ENCODE data around the gene INPP5D. TPM values are rescaled to one million over a fixed set of nuclear protein-coding genes. Genes with fewer than 3 reads are reported as not detected.

INPP5D gene
- total RNA-seq, 1 donor from 2014 or later, result 8.9 TPM

- no peak for DNase-seq (ENCODE audit: low spot score in 2 of 2, unreplicated experiment in 2 of 2)
- Mint-ChIP-seq H3K9me3 (no peaks in the 10 kb centered on the region), H3K27me3 (ENCODE audit: low read depth) (peaks cover 1% of the 10 kb centered on the region), H3K4me1 (no peaks in the 10 kb centered on the region), H3K36me3 (no peaks in the 10 kb centered on the region), H3K4me3 (no peak overlapping the region), H3K27ac (no peak overlapping the region)
- no peak for TF ChIP-seq CTCF (IDR thresholded peaks at IDR 0.05; ENCODE audit: unreplicated experiment)
Measured at GRCh38 chr2:233242231-233242927, 182.2 kb downstream of the INPP5D start.

- H3K36me3 Mint-ChIP-seq, result no peaks in the 10 kb centered on the region
- H3K4me1 Mint-ChIP-seq, result no peaks in the 10 kb centered on the region
- no peak for DNase-seq (ENCODE audit: low spot score in 2 of 2, unreplicated experiment in 2 of 2)
- peaks cover 1% of the 10 kb centered on the region for H3K27me3 Mint-ChIP-seq (ENCODE audit: low read depth)
- TF ChIP-seq CTCF (IDR thresholded peaks at IDR 0.05; ENCODE audit: unreplicated experiment), result no peak
- H3K27ac Mint-ChIP-seq, result no peak overlapping the region
- H3K4me3 Mint-ChIP-seq, result no peak overlapping the region
- no peaks in the 10 kb centered on the region for H3K9me3 Mint-ChIP-seq
Measured at GRCh38 chr2:233243348-233243747, 183.2 kb downstream of the INPP5D start.

GRCh38 chr2:233244818-233245217 is 184.7 kb downstream of the INPP5D start:
- DNase-seq (ENCODE audit: low spot score in 2 of 2, unreplicated experiment in 2 of 2), result no peak
- Mint-ChIP-seq H3K4me3 (no peak overlapping the region), H3K36me3 (no peaks in the 10 kb centered on the region), H3K27me3 (ENCODE audit: low read depth) (peaks cover 1% of the 10 kb centered on the region), H3K9me3 (no peaks in the 10 kb centered on the region), H3K4me1 (no peaks in the 10 kb centered on the region), H3K27ac (no peak overlapping the region)
- TF ChIP-seq CTCF (IDR thresholded peaks at IDR 0.05; ENCODE audit: unreplicated experiment), result no peak

GRCh38 chr2:233245406-233245805 is 185.3 kb downstream of the INPP5D start:
- H3K9me3 Mint-ChIP-seq, result peaks cover 5% of the 10 kb centered on the region
- no peak overlapping the region for H3K4me3 Mint-ChIP-seq
- TF ChIP-seq CTCF (IDR thresholded peaks at IDR 0.05; ENCODE audit: unreplicated experiment), result no peak

GRCh38 chr2:233247116-233247515 is 187.0 kb downstream of the INPP5D start:
- no peak for TF ChIP-seq CTCF (IDR thresholded peaks at IDR 0.05; ENCODE audit: unreplicated experiment)
- DNase-seq (ENCODE audit: low spot score in 2 of 2, unreplicated experiment in 2 of 2), result no peak
- Mint-ChIP-seq H3K27ac (no peak overlapping the region), H3K9me3 (peaks cover 11% of the 10 kb centered on the region), H3K4me1 (no peaks in the 10 kb centered on the region), H3K36me3 (no peaks in the 10 kb centered on the region), H3K27me3 (ENCODE audit: low read depth) (no peaks in the 10 kb centered on the region), H3K4me3 (no peak overlapping the region)

More at GRCh38 chr2:233245406-233245805, 185.3 kb downstream of the INPP5D start:
- Mint-ChIP-seq H3K36me3 (no peaks in the 10 kb centered on the region), H3K27me3 (ENCODE audit: low read depth) (peaks cover 1% of the 10 kb centered on the region), H3K4me1 (no peaks in the 10 kb centered on the region), H3K27ac (no peak overlapping the region)
- DNase-seq (ENCODE audit: low spot score in 2 of 2, unreplicated experiment in 2 of 2), result no peak
